Osteoblast (primary cell): Measurements from ENCODE around the gene C1orf105. TPM values are rescaled to one million over a fixed set of nuclear protein-coding genes. Genes with fewer than 3 reads are reported as not detected.

ENCODE experiments used
- DNase-seq: peaks from one replicate; pipeline ENCODE4 v3.0.0; 2011; ENCODE audit warnings: low spot score, mixed read lengths; ENCODE audit not compliant: insufficient read length; ENCODE audit errors: missing footprints
- H2AFZ ChIP-seq: 2 replicates; pipeline ENCODE4 v1.6.0; 2011; ENCODE audit warnings: mild to moderate bottlenecking, low read length
- H3K27ac ChIP-seq: 2 replicates; pipeline ENCODE4 v1.5.1; 2011; ENCODE audit warnings: mild to moderate bottlenecking, low read depth, low read length, moderate library complexity
- H3K27me3 ChIP-seq: 2 replicates; pipeline ENCODE4 v1.6.0; 2012; ENCODE audit warnings: mild to moderate bottlenecking, control low read depth, inconsistent platforms, low read length, moderate library complexity; ENCODE audit not compliant: insufficient read depth
- H3K36me3 ChIP-seq: 2 replicates; pipeline ENCODE4 v1.5.1; 2011; ENCODE audit warnings: mild to moderate bottlenecking, low read length, control low read depth, moderate library complexity; ENCODE audit not compliant: insufficient read depth
- H3K4me1 ChIP-seq: 2 replicates; pipeline ENCODE4 v1.5.1; 2011; ENCODE audit warnings: mild to moderate bottlenecking, low read length, control low read depth, moderate library complexity; ENCODE audit not compliant: insufficient read depth
- H3K4me2 ChIP-seq: 2 replicates; pipeline ENCODE4 v1.6.0; 2011; ENCODE audit warnings: mild to moderate bottlenecking, low read length; ENCODE audit not compliant: insufficient read depth
- H3K4me3 ChIP-seq: fragments of 200-600 bp; sonication (generic); 3 replicates; pipeline ENCODE4 v1.5.1; 2012; ENCODE audit warnings: mild to moderate bottlenecking, low read length, inconsistent platforms; ENCODE audit not compliant: insufficient read depth
- H3K79me2 ChIP-seq: 2 replicates; pipeline ENCODE4 v1.6.0; 2012; ENCODE audit warnings: mild to moderate bottlenecking, low read length, control low read depth, inconsistent platforms; ENCODE audit not compliant: insufficient read depth
- H3K9me3 ChIP-seq: 2 replicates; pipeline ENCODE4 v1.5.1; 2011; ENCODE audit warnings: low read depth, low read length, control low read depth
- H4K20me1 ChIP-seq: 2 replicates; pipeline ENCODE4 v1.6.0; 2012; ENCODE audit warnings: mild to moderate bottlenecking, low read length, control low read depth; ENCODE audit not compliant: insufficient read depth
- CTCF ChIP-seq: IDR thresholded peaks from 2 replicates; pipeline ENCODE4 v1.5.1; 2011; ENCODE audit warnings: mild to moderate bottlenecking, low read depth, low read length, moderate library complexity; ENCODE audit errors: extremely low read depth
- total RNA-seq: library from RNA; depleted of rRNA; stranded (reverse); fragments of >200 nt; gene quantifications from 2 replicates; pipeline ENCODE4 v1.2.3, GENCODE V29; 2012

C1orf105 gene
- total RNA-seq, 1 donor, result not detected

GRCh38 chr1:172381946-172382345 is 38.5 kb upstream of the C1orf105 start:
- Histone ChIP-seq H3K27ac (no peak overlapping the region), H3K4me3 (no peak overlapping the region), H4K20me1 (no peaks in the 10 kb centered on the region), H3K36me3 (no peaks in the 10 kb centered on the region), H3K79me2 (no peaks in the 10 kb centered on the region), H3K9me3 (no peaks in the 10 kb centered on the region), H2AFZ (no peak overlapping the region), H3K27me3 (no peaks in the 10 kb centered on the region), H3K4me2 (no peak overlapping the region), H3K4me1 (peaks cover 15% of the 10 kb centered on the region)
- no peak for TF ChIP-seq CTCF
- no peak for DNase-seq

- TF ChIP-seq CTCF, result no peak
- H4K20me1 ChIP-seq, result no peaks in the 10 kb centered on the region
- peaks cover 15% of the 10 kb centered on the region for H3K4me1 ChIP-seq
- peak; percentile 66 for DNase-seq
- H3K36me3 ChIP-seq, result no peaks in the 10 kb centered on the region
- H3K79me2 ChIP-seq, result no peaks in the 10 kb centered on the region
- H2AFZ ChIP-seq, result no peak overlapping the region
- no peak overlapping the region for H3K4me2 ChIP-seq
- no peak overlapping the region for H3K27ac ChIP-seq
- no peaks in the 10 kb centered on the region for H3K9me3 ChIP-seq
- H3K27me3 ChIP-seq, result no peaks in the 10 kb centered on the region
- no peak overlapping the region for H3K4me3 ChIP-seq
These were observed 38.1 kb upstream of the C1orf105 start for GRCh38 chr1:172382406-172382805.

GRCh38 chr1:172382990-172383389 is 37.5 kb upstream of the C1orf105 start:
- Histone ChIP-seq H2AFZ (peak overlapping the region; percentile 80), H3K4me2 (peak overlapping the region; percentile 66)

GRCh38 chr1:172383536-172383935 is 36.9 kb upstream of the C1orf105 start:
- Histone ChIP-seq H3K4me3 (peak overlapping the region; percentile 43), H2AFZ (peak overlapping the region; percentile 80), H4K20me1 (no peaks in the 10 kb centered on the region), H3K4me2 (peak overlapping the region; percentile 66), H3K27ac (peak overlapping the region; percentile 72), H3K27me3 (no peaks in the 10 kb centered on the region), H3K36me3 (no peaks in the 10 kb centered on the region), H3K9me3 (no peaks in the 10 kb centered on the region), H3K79me2 (no peaks in the 10 kb centered on the region), H3K4me1 (peaks cover 15% of the 10 kb centered on the region)
- DNase-seq, result peak; percentile 14
- no peak for TF ChIP-seq CTCF

More at GRCh38 chr1:172382990-172383389, 37.5 kb upstream of the C1orf105 start:
- H3K4me1 ChIP-seq, result peaks cover 15% of the 10 kb centered on the region
- no peak for TF ChIP-seq CTCF
- no peaks in the 10 kb centered on the region for H3K79me2 ChIP-seq
- H3K36me3 ChIP-seq, result no peaks in the 10 kb centered on the region
- H3K27me3 ChIP-seq, result no peaks in the 10 kb centered on the region
- H3K4me3 ChIP-seq, result peak overlapping the region; percentile 43
- no peak for DNase-seq
- H4K20me1 ChIP-seq, result no peaks in the 10 kb centered on the region
- no peaks in the 10 kb centered on the region for H3K9me3 ChIP-seq
- H3K27ac ChIP-seq, result peak overlapping the region; percentile 72
